GM12891 (cell line): ENCODE measurements around the gene STOX2.

Experiments used
- POLR2A ChIP-seq: IDR thresholded peaks from 2 replicates; pipeline ENCODE4 v1.6.1; 2011; ENCODE audit warnings: low read depth, low read length, control low read depth
- POLR2AphosphoS5 ChIP-seq: IDR thresholded peaks from 2 replicates; pipeline ENCODE4 v1.6.1; 2011; ENCODE audit warnings: low read depth, low read length, control low read depth
- TAF1 ChIP-seq: IDR thresholded peaks from 2 replicates; pipeline ENCODE4 v1.6.1; 2011; ENCODE audit warnings: low read depth, low read length, control low read depth

DNA sequence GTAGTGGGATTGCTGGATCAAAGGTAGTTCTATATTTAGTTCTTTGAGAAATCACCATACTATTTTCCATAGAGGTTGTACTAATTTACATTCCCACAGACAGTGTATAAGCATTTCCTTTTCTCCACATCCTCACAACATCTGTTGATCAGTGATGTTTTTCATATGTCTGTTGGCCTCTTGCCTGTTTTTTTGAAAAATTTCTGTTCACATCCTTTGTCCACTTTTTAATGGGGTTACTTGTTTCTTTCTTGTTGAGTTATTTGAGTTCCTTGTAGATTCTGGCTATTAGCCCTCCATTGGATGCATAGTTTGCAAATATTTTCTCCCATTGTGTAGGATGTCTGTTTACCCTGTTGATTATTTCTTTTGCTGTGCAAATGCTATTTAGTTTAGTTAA lies 72.6 kb downstream of the STOX2 start:
- TF ChIP-seq POLR2AphosphoS5 (no peak), POLR2A (no peak), TAF1 (no peak)
